Natural killer cell (primary cell): ENCODE results near the gene HOXD13. TPM values are rescaled to one million over a fixed set of nuclear protein-coding genes. Genes with fewer than 3 reads are reported as not detected.

Source experiments
- ATAC-seq, 3 donors: fragments of 150-1000 bp in 2 of 3; fragments of 200-7000 bp in 1 of 3; cut with Tn5 transposase; 1 replicate in 1 of 3; 2 replicates in 2 of 3; pipeline ENCODE4 v1.10.0; 2021; ENCODE audit warnings: mild to moderate bottlenecking in 2 of 3, moderate library complexity in 2 of 3
- DNase-seq, 2 donors: peaks; one replicate each; pipeline versions ENCODE4 v3.0.0 to v3.0.0-alpha.2; 2013 to 2021; ENCODE audit warnings: mixed read lengths in 1 of 2
- H3K27ac ChIP-seq: one replicate; pipeline ENCODE4 v1.5.1; 2013; ENCODE audit warnings: mild to moderate bottlenecking, low read length
- H3K27me3 ChIP-seq: one replicate; pipeline ENCODE4 v1.6.1; 2013; ENCODE audit warnings: low read length; ENCODE audit not compliant: control insufficient read depth, insufficient read depth
- H3K36me3 ChIP-seq: one replicate; pipeline ENCODE4 v1.6.1; 2013; ENCODE audit warnings: low read length; ENCODE audit not compliant: control insufficient read depth, insufficient read depth
- H3K4me1 ChIP-seq: one replicate; pipeline ENCODE4 v1.6.1; 2013; ENCODE audit warnings: low read length; ENCODE audit not compliant: control insufficient read depth, insufficient read depth
- H3K4me3 ChIP-seq: one replicate; pipeline ENCODE4 v1.5.1; 2013; ENCODE audit warnings: low read length
- H3K9me3 ChIP-seq: one replicate; pipeline ENCODE4 v1.6.1; 2013; ENCODE audit warnings: low read length; ENCODE audit not compliant: control insufficient read depth, insufficient read depth
- H3K27ac Mint-ChIP-seq, 2 donors: one replicate each; pipeline ENCODE4 v1.8.0; 2022; ENCODE audit warnings: mild to moderate bottlenecking in 2 of 2, mixed read lengths in 2 of 2, moderate library complexity in 1 of 2
- H3K27me3 Mint-ChIP-seq, 2 donors: one replicate each; pipeline ENCODE4 v1.8.0; 2022; ENCODE audit warnings: low read depth in 2 of 2, mixed read lengths in 2 of 2
- H3K36me3 Mint-ChIP-seq: one replicate; pipeline ENCODE4 v1.8.0; 2022; ENCODE audit warnings: mixed read lengths
- H3K4me1 Mint-ChIP-seq, 2 donors: one replicate each; pipeline ENCODE4 v1.8.0; 2022; ENCODE audit warnings: mixed read lengths in 2 of 2
- H3K4me3 Mint-ChIP-seq: one replicate; pipeline ENCODE4 v1.8.0; 2022; ENCODE audit warnings: mild to moderate bottlenecking, moderate library complexity, mixed read lengths
- H3K9me3 Mint-ChIP-seq, 2 donors: one replicate each; pipeline ENCODE4 v1.8.0; 2022; ENCODE audit warnings: mixed read lengths in 2 of 2
- CTCF ChIP-seq: fragments of 200-600 bp; IDR thresholded peaks from one replicate; pipeline ENCODE4 v1.8.0; 2022; ENCODE audit warnings: antibody characterized with exemption
- WGBS: methylation state at CpG from one replicate; pipeline ENCODE4 v1.1.7; 2013; ENCODE audit warnings: missing lambda C conversion rate; ENCODE audit not compliant: insufficient coverage; 5-methylcytosine and 5-hydroxymethylcytosine counted together
- intact Hi-C: fragments of 100-400 bp; cut with micrococcal nuclease; formaldehyde crosslinking; loops from one replicate; pipeline ENCODE4 v1.14.2; 2022
- total RNA-seq, 4 donors: library from RNA; stranded (reverse); fragments of 120-200 nt in 1 of 4; gene quantifications; one replicate each; pipeline versions ENCODE4 v1.2.3 to v1.2.4, GENCODE V29; 2013 to 2022

The HOXD13 gene
- total RNA-seq, 3 donors from 2014 or later (not counting 1 experiment from before 2014, with no cell fraction given): not detected

GRCh38 chr2:176115883-176116813 lies 23.6 kb downstream of the HOXD13 start, which contains the start of gene HOXD10:
TSS of gene HOXD10 (plus strand) at chr2:176116778. CDS start at chr2:176116834, 56 bp downstream.
- ATAC-seq: no peak
- Histone ChIP-seq H3K27me3 (peaks cover 94% of the 10 kb centered on the region), H3K36me3 (no peaks in the 10 kb centered on the region), H3K9me3 (peaks cover 16% of the 10 kb centered on the region), H3K27ac (no peak within 1 kb of the TSS), H3K4me3 (no peak within 1 kb of the TSS), H3K4me1 (peaks cover 4% of the 10 kb centered on the region)
- TF ChIP-seq CTCF: no peak
- 13% methylated on average over 66 of the region's 66 CpGs for WGBS
- DNase-seq: no peak
- Mint-ChIP-seq H3K36me3 (peaks cover 14% of the 10 kb centered on the region), H3K27me3 (peaks cover 81 to 84% of the 10 kb centered on the region in 2 donors), H3K4me1 (peaks cover 9 to 11% of the 10 kb centered on the region in 2 donors), H3K9me3 (peaks cover 2% of the 10 kb centered on the region in 2 donors), H3K4me3 (no peak within 1 kb of the TSS), H3K27ac (no peak within 1 kb of the TSS)
- intact Hi-C loops: no loop called here

- Mint-ChIP-seq H3K9me3 (peaks cover 2% of the 10 kb centered on the region in 2 donors), H3K4me1 (peaks cover 9 to 11% of the 10 kb centered on the region in 2 donors), H3K4me3 (no peak overlapping the region), H3K36me3 (peaks cover 14% of the 10 kb centered on the region), H3K27ac (no peak overlapping the region), H3K27me3 (peaks cover 75 to 77% of the 10 kb centered on the region in 2 donors)
- no peak for ATAC-seq
- H3K27me3 ChIP-seq: peaks cover 89% of the 10 kb centered on the region
- H3K4me3 ChIP-seq: no peak overlapping the region
- H3K9me3 ChIP-seq: peaks cover 13% of the 10 kb centered on the region
- no peak overlapping the region for H3K27ac ChIP-seq
- H3K36me3 ChIP-seq: no peaks in the 10 kb centered on the region
- intact Hi-C loops: no loop called here
- TF ChIP-seq CTCF: no peak
- 25% methylated on average over 40 of the region's 40 CpGs for WGBS
- peaks cover 5% of the 10 kb centered on the region for H3K4me1 ChIP-seq
- DNase-seq: no peak
Measured at GRCh38 chr2:176117162-176117822, 24.8 kb downstream of the HOXD13 start.

GRCh38 chr2:176117823-176118371 lies 25.4 kb downstream of the HOXD13 start:
- Histone ChIP-seq H3K9me3 (peaks cover 13% of the 10 kb centered on the region), H3K27me3 (peaks cover 87% of the 10 kb centered on the region), H3K27ac (no peak overlapping the region), H3K36me3 (no peaks in the 10 kb centered on the region), H3K4me1 (peaks cover 9% of the 10 kb centered on the region), H3K4me3 (no peak overlapping the region)
- TF ChIP-seq CTCF: no peak
- Mint-ChIP-seq H3K9me3 (peaks cover 2% of the 10 kb centered on the region in 2 donors), H3K27ac (no peak overlapping the region), H3K36me3 (peaks cover 14% of the 10 kb centered on the region), H3K4me1 (peaks cover 9 to 11% of the 10 kb centered on the region in 2 donors), H3K27me3 (peaks cover 69 to 76% of the 10 kb centered on the region in 2 donors), H3K4me3 (no peak overlapping the region)
- intact Hi-C loops: no loop called here
- 8% methylated on average over 11 of the region's 11 CpGs for WGBS
- DNase-seq: no peak
- ATAC-seq: no peak
